Skeletal muscle tissue (tissue), 4 donors: Measurements from ENCODE around the gene ABHD10. TPM values are rescaled to one million over a fixed set of nuclear protein-coding genes. Genes with fewer than 3 reads are reported as not detected.

ENCODE experiments used
- H3K27ac ChIP-seq: one replicate; pipeline ENCODE4 v1.7.0; 2013; ENCODE audit warnings: mild to moderate bottlenecking, low read depth, low read length, inconsistent platforms
- H3K27me3 ChIP-seq, 3 donors: one replicate each; pipeline ENCODE4 v1.7.0; 2013; ENCODE audit warnings: low read length in 3 of 3; ENCODE audit not compliant: control insufficient read depth in 3 of 3, insufficient read depth in 3 of 3
- H3K36me3 ChIP-seq, 3 donors: one replicate each; pipeline ENCODE4 v1.7.0; 2013; ENCODE audit warnings: low read length in 3 of 3; ENCODE audit not compliant: control insufficient read depth in 3 of 3, insufficient read depth in 3 of 3
- H3K4me1 ChIP-seq, 3 donors: one replicate each; pipeline ENCODE4 v1.7.0; 2013; ENCODE audit warnings: low read length in 3 of 3, mild to moderate bottlenecking in 3 of 3; ENCODE audit not compliant: control insufficient read depth in 3 of 3, insufficient read depth in 3 of 3
- H3K4me3 ChIP-seq, 3 donors: one replicate each; pipeline ENCODE4 v1.7.0; 2013; ENCODE audit warnings: low read length in 3 of 3
- H3K9ac ChIP-seq, 3 donors: one replicate each; pipeline ENCODE4 v1.7.0; 2013; ENCODE audit warnings: low read length in 3 of 3, mild to moderate bottlenecking in 3 of 3, moderate library complexity in 2 of 3, low read depth in 1 of 3
- H3K9me3 ChIP-seq, 3 donors: one replicate each; pipeline ENCODE4 v1.7.0; 2013; ENCODE audit warnings: low read length in 3 of 3; ENCODE audit not compliant: control insufficient read depth in 3 of 3
- total RNA-seq: library from RNA; depleted of rRNA; stranded (reverse); fragments of >200 nt; gene quantifications from one replicate; pipeline ENCODE4 v1.2.3, GENCODE V29; 2014
- donor health status: Osteomylitis.

The ABHD10 gene
- total RNA-seq, 1 donor from 2014 or later: 25.1 TPM

DNA sequence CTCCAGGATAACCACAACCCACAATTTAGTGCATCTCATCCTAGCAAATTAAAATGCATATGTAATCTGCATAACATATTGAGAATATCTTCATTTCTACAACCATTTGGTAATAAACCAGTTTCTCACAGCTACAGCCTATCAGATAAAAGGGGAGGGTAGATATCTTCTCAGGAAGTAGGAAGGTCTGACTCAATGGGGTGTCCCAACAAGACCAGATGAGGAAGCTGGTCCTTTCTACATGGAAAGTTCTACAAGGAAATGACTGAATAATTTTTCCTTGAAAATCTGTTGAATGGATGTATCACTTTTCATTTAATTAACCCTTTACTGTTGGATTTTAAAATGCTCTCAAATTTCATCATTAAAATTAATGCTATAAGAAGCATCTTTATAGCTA, 38.3 kb downstream of the ABHD10 start:
- no peaks in the 10 kb centered on the region for H3K27me3 ChIP-seq
- H3K9ac ChIP-seq: no peak overlapping the region
- H3K27ac ChIP-seq: no peak overlapping the region
- H3K36me3 ChIP-seq: no peaks in the 10 kb centered on the region
- H3K9me3 ChIP-seq: no peaks in the 10 kb centered on the region
- H3K4me1 ChIP-seq: peaks cover 5 to 10% (median 5%) of the 10 kb centered on the region in 3 donors
- no peak overlapping the region for H3K4me3 ChIP-seq

DNA sequence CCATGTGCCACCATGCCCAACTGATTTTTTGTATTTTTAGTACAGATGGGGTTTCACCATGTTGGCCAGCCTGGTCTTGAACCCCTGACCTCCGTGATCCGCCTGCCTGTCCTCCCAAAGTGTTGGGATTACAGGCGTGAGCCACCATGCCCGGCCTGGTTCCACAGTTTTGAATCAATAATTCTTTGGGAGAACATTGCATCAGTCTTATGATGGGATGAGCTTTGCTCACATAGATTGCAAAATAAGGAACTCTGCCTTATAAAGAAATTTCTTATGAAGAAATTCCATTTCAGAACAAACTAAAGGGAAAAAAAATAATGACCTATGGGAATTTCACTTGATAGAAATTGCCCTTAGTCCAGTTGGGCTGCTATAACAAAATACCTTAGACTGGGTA, 39.9 kb downstream of the ABHD10 start:
- H3K36me3 ChIP-seq: no peaks in the 10 kb centered on the region
- no peak overlapping the region for H3K4me3 ChIP-seq
- no peaks in the 10 kb centered on the region for H3K27me3 ChIP-seq
- H3K9me3 ChIP-seq: no peaks in the 10 kb centered on the region
- H3K9ac ChIP-seq: no peak overlapping the region
- H3K27ac ChIP-seq: no peak overlapping the region
- no peaks in the 10 kb centered on the region for H3K4me1 ChIP-seq

DNA sequence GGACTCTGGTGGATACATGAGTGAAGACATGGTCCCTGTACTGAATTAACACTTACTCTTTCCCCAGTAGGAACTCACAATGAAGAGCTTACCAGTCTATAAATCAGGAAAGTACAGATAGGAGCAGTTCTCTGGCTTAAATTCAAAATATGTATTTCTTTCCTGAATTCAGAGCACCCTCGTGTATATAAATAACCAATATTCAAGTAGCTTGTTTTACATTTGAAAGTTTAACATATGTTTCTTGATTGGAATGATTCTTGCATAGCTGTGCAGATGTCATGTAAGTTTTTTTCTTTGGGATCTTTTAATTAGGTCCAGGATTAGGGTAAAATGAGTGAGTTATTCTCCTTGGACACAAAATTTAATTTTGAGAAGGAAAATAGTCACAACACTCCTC, 40.9 kb downstream of the ABHD10 start:
- Histone ChIP-seq H3K27me3 (no peaks in the 10 kb centered on the region), H3K4me1 (no peaks in the 10 kb centered on the region), H3K9ac (no peak overlapping the region)

DNA sequence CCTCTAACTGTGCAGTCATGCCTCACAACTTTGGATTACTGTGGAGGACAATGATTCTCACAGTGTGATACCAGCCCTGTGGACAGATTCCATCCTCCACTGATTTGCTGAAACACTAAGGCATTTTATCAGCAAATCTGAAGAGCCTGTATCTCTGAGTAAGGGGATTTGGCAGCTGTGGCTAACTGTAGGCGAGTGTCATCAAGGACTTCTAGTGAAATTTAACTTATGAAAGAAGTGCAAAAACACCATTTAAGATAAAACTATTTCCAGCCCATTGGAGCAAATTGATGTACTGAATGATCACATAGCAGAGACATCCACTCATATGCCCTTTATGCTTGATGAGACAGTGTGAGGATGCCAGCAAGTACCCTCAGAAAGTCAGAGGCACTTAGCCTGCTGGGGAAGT, 41.9 kb downstream of the ABHD10 start:
- Histone ChIP-seq H3K27me3 (no peaks in the 10 kb centered on the region), H3K9me3 (no peaks in the 10 kb centered on the region), H3K4me3 (no peak overlapping the region), H3K4me1 (no peaks in the 10 kb centered on the region), H3K9ac (no peak overlapping the region), H3K36me3 (no peaks in the 10 kb centered on the region), H3K27ac (no peak overlapping the region)

More for the DNA sequence above, 40.9 kb downstream of the ABHD10 start:
- Histone ChIP-seq H3K36me3 (no peaks in the 10 kb centered on the region), H3K9me3 (no peaks in the 10 kb centered on the region), H3K27ac (no peak overlapping the region), H3K4me3 (no peak overlapping the region)

DNA sequence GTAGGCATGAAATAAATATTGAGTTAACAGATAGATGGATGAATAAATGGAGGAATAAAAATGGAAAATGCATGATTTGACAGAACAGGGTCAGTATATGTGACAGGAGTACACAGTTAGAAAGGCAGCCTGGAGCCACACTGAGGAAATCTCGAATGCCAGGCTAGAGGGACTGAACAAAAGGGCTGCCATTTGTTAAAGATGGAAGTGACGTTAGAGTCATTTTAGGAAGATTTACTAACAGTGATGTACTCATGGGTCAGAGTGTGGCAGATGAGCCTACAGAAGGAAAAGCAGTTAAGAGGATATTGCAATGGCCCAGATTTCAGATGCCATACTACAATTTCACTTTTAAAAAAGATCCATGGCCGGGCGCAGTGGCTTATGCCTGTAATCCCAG, 48.3 kb downstream of the ABHD10 start:
- Histone ChIP-seq H3K36me3 (no peaks in the 10 kb centered on the region), H3K4me1 (no peaks in the 10 kb centered on the region), H3K9me3 (no peaks in the 10 kb centered on the region), H3K27me3 (no peaks in the 10 kb centered on the region), H3K4me3 (no peak overlapping the region), H3K27ac (no peak overlapping the region), H3K9ac (no peak overlapping the region)

DNA sequence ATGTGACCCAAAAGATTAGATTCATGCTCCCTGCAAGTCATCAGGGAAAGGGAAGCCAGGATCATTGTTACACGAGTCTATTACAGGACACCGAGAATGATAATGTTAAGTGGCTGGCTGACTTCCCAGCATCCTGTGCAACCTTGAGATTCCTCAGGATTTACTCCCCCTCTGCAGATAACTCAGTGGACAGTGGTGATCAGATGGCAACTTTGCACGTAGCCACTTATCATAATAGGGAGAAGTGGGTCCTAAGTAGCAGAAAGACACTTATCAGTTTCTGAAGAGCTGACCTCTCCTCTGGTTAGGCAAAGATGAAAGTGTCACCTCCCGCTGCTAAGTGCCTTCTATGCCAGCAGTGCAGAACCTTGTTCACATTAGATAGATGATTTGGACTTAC, 49.0 kb downstream of the ABHD10 start:
- Histone ChIP-seq H3K36me3 (no peaks in the 10 kb centered on the region), H3K27me3 (no peaks in the 10 kb centered on the region), H3K4me3 (no peak overlapping the region), H3K9me3 (no peaks in the 10 kb centered on the region), H3K9ac (no peak overlapping the region), H3K4me1 (no peaks in the 10 kb centered on the region), H3K27ac (no peak overlapping the region)

DNA sequence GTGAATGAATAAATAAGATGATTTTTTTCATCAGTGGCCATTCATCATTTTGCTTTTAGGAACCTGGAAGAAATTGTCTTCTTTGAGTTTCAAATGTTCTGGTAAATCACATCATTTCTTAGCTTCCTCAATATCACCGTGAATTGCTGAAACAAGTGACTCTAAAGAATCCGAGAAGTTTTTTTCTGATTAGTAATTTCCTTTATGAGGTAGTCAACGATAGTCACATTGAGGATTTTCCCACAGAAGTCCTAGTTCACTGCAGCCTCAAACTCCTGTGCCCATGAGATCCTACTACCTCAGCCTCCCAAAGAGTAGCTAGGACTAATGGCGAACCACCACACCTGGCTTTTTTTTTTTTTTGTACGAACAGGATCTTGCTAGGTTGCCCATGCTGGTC, 52.1 kb downstream of the ABHD10 start:
- H3K9ac ChIP-seq: no peak overlapping the region
- no peaks in the 10 kb centered on the region for H3K27me3 ChIP-seq
- no peaks in the 10 kb centered on the region for H3K4me1 ChIP-seq
- H3K9me3 ChIP-seq: no peaks in the 10 kb centered on the region
- H3K4me3 ChIP-seq: no peak overlapping the region
- no peaks in the 10 kb centered on the region for H3K36me3 ChIP-seq
- no peak overlapping the region for H3K27ac ChIP-seq

DNA sequence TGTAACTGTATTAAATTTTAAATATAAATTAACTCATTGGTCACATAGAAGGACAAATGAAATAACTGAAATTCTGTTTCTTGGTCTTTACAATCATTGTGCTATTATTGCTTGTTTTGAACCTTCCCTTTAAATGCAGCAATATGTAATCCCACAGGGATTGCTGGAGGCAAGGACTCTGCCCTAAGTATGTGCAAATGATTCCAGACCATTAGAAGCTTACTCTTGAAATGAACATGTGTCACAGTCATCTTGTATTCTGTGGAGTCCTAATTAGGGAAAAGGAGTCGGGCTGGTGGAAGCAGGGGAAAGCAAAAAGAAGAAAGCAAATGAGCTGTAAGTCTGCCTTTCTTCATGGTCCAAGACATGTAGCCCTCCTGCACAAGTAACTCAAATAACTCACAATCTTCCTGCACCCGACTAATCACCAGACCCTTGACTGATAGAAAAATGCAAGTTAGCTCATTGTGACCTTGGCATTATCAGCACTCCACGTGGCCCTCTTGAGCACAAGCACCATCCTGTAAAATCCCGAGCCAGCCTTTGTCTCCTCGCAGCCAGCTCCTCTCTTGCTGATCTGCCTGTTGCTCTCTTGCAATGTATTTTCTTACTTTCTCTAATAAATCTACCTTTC, 53.4 kb downstream of the ABHD10 start:
- Histone ChIP-seq H3K36me3 (no peaks in the 10 kb centered on the region), H3K9me3 (no peaks in the 10 kb centered on the region), H3K9ac (no peak overlapping the region), H3K4me1 (no peaks in the 10 kb centered on the region), H3K27me3 (no peaks in the 10 kb centered on the region), H3K4me3 (no peak overlapping the region), H3K27ac (no peak overlapping the region)

DNA sequence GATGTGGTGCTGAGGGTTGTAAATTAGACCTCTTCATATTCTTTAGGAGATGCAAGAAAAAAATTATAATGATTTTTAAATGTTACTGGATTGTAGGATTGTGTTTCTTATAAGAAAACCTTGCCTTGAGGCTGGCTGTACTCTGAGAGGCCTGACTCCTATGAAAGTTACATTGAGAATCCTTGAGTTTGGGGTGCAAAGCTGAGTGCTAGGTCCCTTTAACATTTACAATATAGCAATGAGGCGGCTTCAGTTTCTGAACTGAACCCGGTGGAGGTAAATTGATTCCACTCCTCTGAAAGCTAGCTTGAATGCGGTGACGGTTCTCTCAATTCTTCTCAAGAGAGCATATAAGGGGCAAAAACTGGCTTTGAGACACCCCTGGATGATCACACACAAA, 55.6 kb downstream of the ABHD10 start, which contains the start of gene TMPRSS7:
Gene TMPRSS7 (plus strand): TSS at position 301 of the 400 bp plus-strand sequence. CDS start 110 bp downstream, outside the sequence.
- H3K9ac ChIP-seq: no peak within 1 kb of the TSS
- no peaks in the 10 kb centered on the region for H3K9me3 ChIP-seq
- no peak within 1 kb of the TSS for H3K4me3 ChIP-seq
- no peaks in the 10 kb centered on the region for H3K27me3 ChIP-seq
- H3K27ac ChIP-seq: no peak within 1 kb of the TSS
- no peaks in the 10 kb centered on the region for H3K36me3 ChIP-seq
- no peaks in the 10 kb centered on the region for H3K4me1 ChIP-seq

DNA sequence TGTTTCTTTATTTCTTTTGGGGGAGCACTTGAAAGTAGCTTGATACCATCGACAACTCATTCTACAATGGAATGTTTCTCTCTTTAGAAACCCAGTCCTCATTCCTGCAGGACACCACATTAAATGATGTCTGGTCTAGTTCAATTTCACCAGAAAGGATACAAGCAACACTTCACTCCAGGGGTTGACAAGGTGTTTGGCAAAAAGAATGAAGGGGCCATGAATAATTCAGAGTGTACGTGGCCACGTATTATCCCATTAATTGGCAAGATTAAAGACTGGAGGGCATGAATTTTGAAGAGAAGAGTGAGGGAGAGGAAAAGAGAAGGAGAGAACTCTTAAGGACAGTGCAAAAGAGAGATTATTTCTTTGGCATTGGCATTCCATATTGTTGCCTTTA, 56.4 kb downstream of the ABHD10 start:
- Histone ChIP-seq H3K36me3 (no peaks in the 10 kb centered on the region), H3K9ac (no peak overlapping the region), H3K4me3 (no peak overlapping the region), H3K27ac (no peak overlapping the region), H3K4me1 (no peaks in the 10 kb centered on the region), H3K9me3 (no peaks in the 10 kb centered on the region), H3K27me3 (no peaks in the 10 kb centered on the region)
